OCI-LY7 (cell line): ENCODE measurements around the gene AIFM2. TPM values are rescaled to one million over a fixed set of nuclear protein-coding genes. Genes with fewer than 3 reads are reported as not detected.

Source experiments
- BruUV-seq: library from RNA; stranded (reverse); fragments of 400-500 nt; replicated peaks from 2 replicates; lab custom pipeline; 2021; lab: Mats Ljungman, UMichigan
- CTCF ChIA-PET: fragments of 300-600 bp; sonication (Branson Sonifier 250); formaldehyde crosslinking; loops from one replicate; lab custom pipeline; 2022; ENCODE audit warnings: antibody characterized with exemption; ENCODE audit not compliant: unreplicated experiment; lab: Charles Lee
- POLR2A ChIA-PET: fragments of 300-600 bp; sonication (Branson Sonifier 250); formaldehyde crosslinking; loops from one replicate; lab custom pipeline; 2022; ENCODE audit warnings: antibody characterized with exemption; lab: Charles Lee
- DNase-seq: peaks from one replicate; pipeline ENCODE4 v3.0.0-alpha.2; 2015; ENCODE audit warnings: low spot score
- H2AFZ ChIP-seq: fragments of 200-600 bp; sonication (generic), shearing (Covaris generic); 2 replicates; pipeline ENCODE4 v1.6.1; 2014; ENCODE audit warnings: mild to moderate bottlenecking, antibody characterized with exemption, low read length, moderate library complexity
- H3K27ac ChIP-seq: fragments of 200-600 bp; sonication (generic); 2 replicates; pipeline ENCODE4 v1.5.1; 2014; ENCODE audit warnings: mixed run types, low read depth, mild to moderate bottlenecking, moderate library complexity, low read length, inconsistent platforms; ENCODE audit not compliant: poor library complexity, severe bottlenecking
- H3K36me3 ChIP-seq: fragments of 200-600 bp; sonication (generic); 2 replicates; pipeline ENCODE4 v1.6.1; 2014; ENCODE audit warnings: mild to moderate bottlenecking, antibody characterized with exemption, low read length, moderate library complexity, mixed read lengths; ENCODE audit not compliant: insufficient read depth
- H3K4me1 ChIP-seq: fragments of 200-600 bp; sonication (generic); 2 replicates; pipeline ENCODE4 v1.5.1; 2014; ENCODE audit warnings: mild to moderate bottlenecking, low read length; ENCODE audit not compliant: insufficient read depth, poor library complexity, severe bottlenecking
- H3K4me2 ChIP-seq: fragments of 200-600 bp; sonication (generic); 2 replicates; pipeline ENCODE4 v1.6.1; 2014; ENCODE audit warnings: mild to moderate bottlenecking, low read length
- H3K4me3 ChIP-seq: fragments of 200-600 bp; sonication (generic); 2 replicates; pipeline ENCODE4 v1.5.1; 2014; ENCODE audit warnings: mild to moderate bottlenecking, low read depth, low read length; ENCODE audit not compliant: poor library complexity, severe bottlenecking
- H3K79me2 ChIP-seq: fragments of 200-600 bp; sonication (generic); 2 replicates; pipeline ENCODE4 v1.6.1; 2016; ENCODE audit warnings: low read depth, mild to moderate bottlenecking, low read length, moderate library complexity, mixed read lengths; ENCODE audit not compliant: insufficient read depth
- H3K9me2 ChIP-seq: fragments of 200-600 bp; sonication (generic); 2 replicates; pipeline ENCODE4 v1.6.1; 2016; ENCODE audit warnings: mild to moderate bottlenecking, low read length, mixed read lengths; ENCODE audit not compliant: insufficient read depth
- H3K9me3 ChIP-seq: fragments of 200-600 bp; sonication (generic); 2 replicates; pipeline ENCODE4 v1.6.1; 2014; ENCODE audit warnings: mild to moderate bottlenecking, mixed run types, low read length, mixed read lengths
- H4K20me1 ChIP-seq: fragments of 200-600 bp; sonication (generic); 2 replicates; pipeline ENCODE4 v1.6.1; 2014; ENCODE audit warnings: mild to moderate bottlenecking, antibody characterized with exemption, low read length, moderate library complexity, mixed read lengths; ENCODE audit not compliant: insufficient read depth
- CTCF ChIP-seq: fragments of 200-600 bp; sonication (generic); conservative IDR thresholded peaks from 2 replicates; pipeline ENCODE4 v1.5.1; 2014; ENCODE audit warnings: mild to moderate bottlenecking, antibody characterized with exemption, low read length, moderate library complexity, mixed read lengths
- EZH2phosphoT487 ChIP-seq: fragments of 200-600 bp; sonication (generic); IDR thresholded peaks from 2 replicates; pipeline ENCODE4 v1.6.1; 2018; ENCODE audit warnings: low read depth, borderline replicate concordance, mild to moderate bottlenecking, mixed run types, antibody characterized with exemption, low read length, moderate library complexity, mixed read lengths
- intact Hi-C: fragments of 100-400 bp; cut with micrococcal nuclease; formaldehyde crosslinking; loops from one replicate; pipeline ENCODE4 v1.10.0; 2022; ENCODE audit not compliant: unreplicated experiment
- total RNA-seq, 2 experiments: library from RNA; depleted of rRNA in 1 of 2; stranded (reverse); fragments of >200 nt in 1 of 2; shearing (Covaris generic) in 1 of 2; gene quantifications; 2 replicates each; pipeline ENCODE4 v1.2.3, GENCODE V29; 2014 to 2022

The AIFM2 gene
- total RNA-seq, 2 experiments from 2014 or later, result 1.7 to 2.6 TPM

DNA sequence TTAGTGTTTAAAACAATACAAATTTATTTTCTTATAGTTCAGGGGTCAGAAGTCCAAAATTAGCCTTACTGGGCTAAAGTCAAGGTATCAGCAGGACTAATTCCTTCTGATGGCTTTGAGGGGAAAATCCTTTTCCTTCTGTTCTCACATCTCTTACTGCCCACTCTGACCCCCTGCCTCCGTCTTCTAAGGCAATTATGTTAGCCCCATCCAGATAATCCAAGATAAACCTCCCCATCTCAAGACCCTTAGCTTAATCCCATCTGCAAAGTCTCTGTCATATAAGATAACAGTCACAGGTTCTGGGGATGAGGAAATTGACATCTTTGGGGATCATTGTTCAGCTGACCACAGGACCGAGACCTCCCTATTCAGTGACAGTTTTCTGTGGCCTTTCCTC is 57.7 kb downstream of the AIFM2 start:
- POLR2A ChIA-PET, result interaction anchor here (0.6 kb wide), 1 partner anchor 207 kb away, joined by 9 read pairs; no protein-coding TSS in a partner anchor
- Histone ChIP-seq H3K4me2 (no peak overlapping the region), H3K36me3 (no peaks in the 10 kb centered on the region), H4K20me1 (no peaks in the 10 kb centered on the region), H3K4me1 (no peaks in the 10 kb centered on the region), H3K79me2 (no peaks in the 10 kb centered on the region), H3K4me3 (no peak overlapping the region), H3K9me2 (no peaks in the 10 kb centered on the region), H3K9me3 (no peaks in the 10 kb centered on the region), H2AFZ (no peak overlapping the region), H3K27ac (no peak overlapping the region)
- DNase-seq, result no peak
- CTCF ChIA-PET, result no interaction called here
- TF ChIP-seq EZH2phosphoT487, result no peak
- BruUV-seq, result no TSS peak
- intact Hi-C loops, result no loop called here

GRCh38 chr10:70074165-70074564 is 58.5 kb downstream of the AIFM2 start:
- H3K9me2 ChIP-seq, result no peaks in the 10 kb centered on the region
- no peak for TF ChIP-seq EZH2phosphoT487
- TF ChIP-seq CTCF, result no peak
- POLR2A ChIA-PET, result interaction anchor here (1.0 kb wide), 1 partner anchor 12 kb away, joined by 4 read pairs; no protein-coding TSS in a partner anchor
- no peak overlapping the region for H2AFZ ChIP-seq
- no peak overlapping the region for H3K4me2 ChIP-seq
- H3K4me1 ChIP-seq, result no peaks in the 10 kb centered on the region
- no peaks in the 10 kb centered on the region for H3K79me2 ChIP-seq
- no peak overlapping the region for H3K27ac ChIP-seq
- no peak for DNase-seq
- intact Hi-C loops, result no loop called here
- no peak overlapping the region for H3K4me3 ChIP-seq
- H4K20me1 ChIP-seq, result no peaks in the 10 kb centered on the region
- BruUV-seq, result no TSS peak
- CTCF ChIA-PET, result no interaction called here
- H3K9me3 ChIP-seq, result no peaks in the 10 kb centered on the region
- no peaks in the 10 kb centered on the region for H3K36me3 ChIP-seq

DNA sequence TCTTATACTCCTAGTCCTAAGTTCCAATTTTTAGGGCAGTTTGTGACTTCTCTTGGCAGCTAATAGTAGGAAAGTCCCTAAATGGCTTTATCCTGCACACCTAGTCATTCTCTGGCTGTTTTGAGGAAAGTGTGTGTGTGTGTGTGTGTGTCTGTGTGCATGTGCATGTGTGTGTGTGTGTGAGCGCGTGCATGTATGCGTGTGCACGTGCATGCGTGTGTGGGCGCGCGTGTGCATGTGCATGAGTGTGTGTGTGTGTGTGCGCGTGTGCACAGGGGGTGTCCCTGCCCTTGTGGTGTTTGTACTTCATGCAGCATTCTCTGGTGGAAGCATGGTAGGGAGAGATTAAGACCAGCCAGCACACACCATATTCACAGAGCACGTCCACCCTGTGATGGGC is 61.8 kb downstream of the AIFM2 start:
- POLR2A ChIA-PET, result no interaction called here
- BruUV-seq, result no TSS peak
- CTCF ChIA-PET, result no interaction called here

More for the DNA sequence above, 61.8 kb downstream of the AIFM2 start:
- H3K4me3 ChIP-seq, result no peak overlapping the region
- H3K79me2 ChIP-seq, result no peaks in the 10 kb centered on the region
- TF ChIP-seq EZH2phosphoT487 (no peak), CTCF (no peak)
- no peak overlapping the region for H3K27ac ChIP-seq
- no peaks in the 10 kb centered on the region for H3K4me1 ChIP-seq
- no peaks in the 10 kb centered on the region for H3K9me2 ChIP-seq
- no peaks in the 10 kb centered on the region for H3K36me3 ChIP-seq
- H3K9me3 ChIP-seq, result no peaks in the 10 kb centered on the region
- no peaks in the 10 kb centered on the region for H4K20me1 ChIP-seq
- no peak overlapping the region for H2AFZ ChIP-seq
- no peak for DNase-seq
- intact Hi-C loops, result no loop called here
- no peak overlapping the region for H3K4me2 ChIP-seq
